DMS79 (cell line): ENCODE results near the gene HAAO.

ENCODE experiments used
- DNase-seq: peaks from one replicate; lab custom pipeline; 2025; lab: John Stamatoyannopoulos, UW

The HAAO gene

GRCh38 chr2:42793334-42794270 is 1.2 kb upstream of the HAAO start:
- no peak for DNase-seq

- DNase-seq = no peak
Measured at GRCh38 chr2:42792087-42792582, 248 bp downstream of the HAAO start.

- DNase-seq = no peak
Measured at GRCh38 chr2:42791606-42792005, 777 bp downstream of the HAAO start.

GRCh38 chr2:42789751-42790150 is 2.6 kb downstream of the HAAO start:
- DNase-seq = no peak

GRCh38 chr2:42788882-42789281 is 3.5 kb downstream of the HAAO start:
- no peak for DNase-seq

GRCh38 chr2:42788478-42788793 is 3.9 kb downstream of the HAAO start:
- DNase-seq = no peak

- DNase-seq = no peak
Measured at GRCh38 chr2:42787788-42788477, 4.5 kb downstream of the HAAO start.

GRCh38 chr2:42787424-42787787 is 5.0 kb downstream of the HAAO start:
- DNase-seq = no peak

- no peak for DNase-seq
Measured at GRCh38 chr2:42786561-42787345, 5.6 kb downstream of the HAAO start.

GRCh38 chr2:42784204-42784880 is 8.0 kb downstream of the HAAO start:
- DNase-seq = no peak

- DNase-seq = no peak
Measured at GRCh38 chr2:42783511-42783910, 8.9 kb downstream of the HAAO start.

- no peak for DNase-seq
Measured at GRCh38 chr2:42781181-42781580, 11.2 kb downstream of the HAAO start.

- no peak for DNase-seq
Measured at GRCh38 chr2:42777883-42778805, 14.2 kb downstream of the HAAO start.

- no peak for DNase-seq
Measured at GRCh38 chr2:42775810-42776209, 16.6 kb downstream of the HAAO start.

GRCh38 chr2:42775186-42775585 is 17.2 kb downstream of the HAAO start:
- DNase-seq = no peak

GRCh38 chr2:42771546-42772153 is 20.7 kb downstream of the HAAO start:
- DNase-seq = no peak

GRCh38 chr2:42770288-42771131 is 21.9 kb downstream of the HAAO start:
- DNase-seq = no peak

GRCh38 chr2:42769583-42770287 is 22.6 kb downstream of the HAAO start:
- DNase-seq = no peak
